Right cardiac atrium (tissue), 5 donors: ENCODE measurements around the gene CLMP. TPM values are rescaled to one million over a fixed set of nuclear protein-coding genes. Genes with fewer than 3 reads are reported as not detected.

Experiments used
- ATAC-seq, 2 donors: fragments of 200-7000 bp; cut with Tn5 transposase; one replicate each; pipeline versions ENCODE4 v1.8.0 to v1.9.1; 2020; ENCODE audit warnings: moderate library complexity in 2 of 2, mild to moderate bottlenecking in 1 of 2
- DNase-seq, 3 donors: peaks; one replicate each; pipeline ENCODE4 v3.0.0-alpha.2; 2020
- H3K27ac ChIP-seq: one replicate; pipeline ENCODE4 v1.5.1; 2013; ENCODE audit warnings: mild to moderate bottlenecking, low read length, control low read depth, moderate library complexity
- H3K27me3 ChIP-seq: one replicate; pipeline ENCODE4 v1.6.1; 2013; ENCODE audit not compliant: control insufficient read depth, insufficient read depth
- H3K4me1 ChIP-seq: one replicate; pipeline ENCODE4 v1.6.1; 2013; ENCODE audit warnings: low read length; ENCODE audit not compliant: control insufficient read depth, insufficient read depth
- H3K4me3 ChIP-seq: one replicate; pipeline ENCODE4 v1.5.1; 2013; ENCODE audit warnings: low read length, control low read depth
- H3K9me3 ChIP-seq: one replicate; pipeline ENCODE4 v1.6.1; 2013; ENCODE audit warnings: low read length; ENCODE audit not compliant: control insufficient read depth
- WGBS: extraction: QIAGEN DNeasy Blood & Tissue Kit; methylation state at CpG from one replicate; pipeline ENCODE4 v1.1.7; 2013; 5-methylcytosine and 5-hydroxymethylcytosine counted together
- intact Hi-C, 4 donors: fragments of 100-400 bp; cut with DNase I; formaldehyde crosslinking; loops; one replicate each; pipeline versions ENCODE4 v1.11.0 to v1.14.0; 2022 to 2023
- polyA plus RNA-seq: library from polyadenylated mRNA; stranded (reverse); fragments of 200-250 nt; gene quantifications from one replicate; pipeline ENCODE4 v1.2.3, GENCODE V29; 2013
- total RNA-seq, 4 donors: library from RNA; stranded (reverse); fragmentation: NEBNext Ultra II Directional; extraction: Animal tissue kit (Norgen Biotek cat#: 25700); gene quantifications; one replicate each; pipeline ENCODE4 v1.2.1, GENCODE V29; 2021
- donor health status: healthy with polysubstance abuse.
- donor health status: DM: no; HTN: yes; CAD: no.
- donor health status: DM: no; HTN: no; CAD: no.
- donor health status: DM: no; HTN: yes; CAD: no; lungs with severe emphysema.
- donor health status: DM: yes; HTN: yes; CAD: no.

The CLMP gene
- total and polyA plus RNA-seq, 5 donors = 5.0 to 34.1 (median 18.9) TPM

DNA sequence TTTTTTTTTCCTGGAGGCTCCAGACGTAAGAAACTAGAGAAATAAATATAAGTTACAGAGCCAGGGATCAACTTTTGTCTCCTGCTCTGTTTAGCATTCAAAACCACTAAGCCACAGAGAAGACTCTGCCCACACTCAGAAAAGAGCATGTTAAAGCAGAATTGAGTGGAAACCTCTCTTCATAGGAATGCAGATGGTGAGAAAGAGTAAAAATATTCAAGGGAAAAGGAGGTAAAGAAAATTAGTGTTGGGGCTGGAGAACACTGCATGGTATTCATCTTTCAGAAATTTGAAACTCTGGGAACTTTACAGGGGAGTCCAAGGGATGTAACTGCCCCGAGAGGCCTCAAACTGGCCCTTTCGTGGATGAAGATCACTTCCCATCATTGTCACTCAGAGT is 65.1 kb downstream of the CLMP start:
- intact Hi-C loops = no loop called here
- H3K4me3 ChIP-seq = no peak overlapping the region
- WGBS = 59% methylated on average over 3 of the region's 3 CpGs
- ATAC-seq = no peak
- no peaks in the 10 kb centered on the region for H3K4me1 ChIP-seq
- no peak overlapping the region for H3K27ac ChIP-seq
- no peak for DNase-seq
- no peaks in the 10 kb centered on the region for H3K27me3 ChIP-seq
- H3K9me3 ChIP-seq = no peaks in the 10 kb centered on the region

GRCh38 chr11:123125169-123125568 is 69.9 kb downstream of the CLMP start:
- DNase-seq (no peak), ATAC-seq (no peak)
- Histone ChIP-seq H3K4me3 (no peak overlapping the region), H3K27me3 (no peaks in the 10 kb centered on the region), H3K4me1 (peaks cover 2% of the 10 kb centered on the region), H3K27ac (no peak overlapping the region), H3K9me3 (no peaks in the 10 kb centered on the region)
- intact Hi-C loops = no loop called here
- WGBS = 72% methylated on average over 3 of the region's 3 CpGs

DNA sequence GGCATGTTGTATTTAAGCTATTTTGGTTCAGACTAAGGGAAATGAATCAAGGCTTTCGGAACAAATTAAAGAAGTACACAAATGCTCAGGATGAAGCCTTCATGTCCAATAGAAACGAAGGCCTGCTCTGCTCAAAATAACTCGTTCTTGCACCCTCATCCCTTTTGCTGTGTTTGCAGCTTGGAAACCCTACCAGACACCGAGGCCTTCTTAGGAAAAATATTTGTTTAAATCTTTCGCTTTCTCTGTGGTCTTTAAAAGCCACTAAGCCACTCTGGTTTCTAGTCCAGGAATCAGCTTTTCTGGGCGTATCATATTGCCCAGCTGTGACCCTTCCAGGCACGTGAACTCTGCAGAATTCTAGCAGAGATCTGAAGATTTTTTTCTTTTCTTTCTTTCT is 72.2 kb downstream of the CLMP start:
- Histone ChIP-seq H3K4me3 (no peak overlapping the region), H3K27me3 (no peaks in the 10 kb centered on the region), H3K27ac (no peak overlapping the region), H3K9me3 (no peaks in the 10 kb centered on the region), H3K4me1 (peaks cover 2% of the 10 kb centered on the region)
- 52% methylated on average over 7 of the region's 7 CpGs for WGBS
- DNase-seq (no peak), ATAC-seq (peak; percentile 4 to 52)
- intact Hi-C loops = no loop called here

- no peak overlapping the region for H3K4me3 ChIP-seq
- DNase-seq (peak in 2 of 3 donors; percentile 56 to 79), ATAC-seq (peak; percentile 96)
- H3K27ac ChIP-seq = peak overlapping the region; percentile 86
- H3K27me3 ChIP-seq = no peaks in the 10 kb centered on the region
- H3K4me1 ChIP-seq = peaks cover 2% of the 10 kb centered on the region
- 22% methylated on average over 8 of the region's 8 CpGs for WGBS
- no peaks in the 10 kb centered on the region for H3K9me3 ChIP-seq
- intact Hi-C loops = no loop called here
Measured at GRCh38 chr11:123122341-123122740, 72.7 kb downstream of the CLMP start.

GRCh38 chr11:123116486-123116885 is 78.6 kb downstream of the CLMP start:
- intact Hi-C loops = loop anchor here in 1 of 4 donors (10.0 kb wide), 1 partner anchor 358 kb away; no protein-coding TSS in a partner anchor
- ATAC-seq (no peak), DNase-seq (no peak)
- 94% methylated on average over 2 of the region's 2 CpGs for WGBS
- H3K27ac ChIP-seq = no peak overlapping the region
- no peaks in the 10 kb centered on the region for H3K4me1 ChIP-seq
- H3K27me3 ChIP-seq = no peaks in the 10 kb centered on the region
- H3K4me3 ChIP-seq = no peak overlapping the region
- no peaks in the 10 kb centered on the region for H3K9me3 ChIP-seq

- Histone ChIP-seq H3K27ac (no peak overlapping the region), H3K9me3 (no peaks in the 10 kb centered on the region), H3K4me3 (no peak overlapping the region), H3K4me1 (no peaks in the 10 kb centered on the region), H3K27me3 (no peaks in the 10 kb centered on the region)
- DNase-seq (no peak), ATAC-seq (peak; percentile 49 to 77)
- WGBS = 60% methylated on average over 4 of the region's 4 CpGs
- intact Hi-C loops = loop anchor here in 3 of 4 donors (2.0 to 10.0 kb wide), 3 partner anchors 135 to 363 kb away; no protein-coding TSS in a partner anchor
Measured at GRCh38 chr11:123111465-123111864, 83.6 kb downstream of the CLMP start.

GRCh38 chr11:123110397-123110796 is 84.7 kb downstream of the CLMP start:
- Histone ChIP-seq H3K27ac (no peak overlapping the region), H3K4me1 (no peaks in the 10 kb centered on the region), H3K4me3 (no peak overlapping the region), H3K27me3 (no peaks in the 10 kb centered on the region), H3K9me3 (no peaks in the 10 kb centered on the region)
- ATAC-seq (peak in 1 of 2 donors; percentile 35), DNase-seq (no peak)
- intact Hi-C loops = loop anchor here in 3 of 4 donors (2.0 to 10.0 kb wide), 3 partner anchors 136 to 364 kb away; no protein-coding TSS in a partner anchor
- WGBS = 68% methylated on average over 8 of the region's 8 CpGs

DNA sequence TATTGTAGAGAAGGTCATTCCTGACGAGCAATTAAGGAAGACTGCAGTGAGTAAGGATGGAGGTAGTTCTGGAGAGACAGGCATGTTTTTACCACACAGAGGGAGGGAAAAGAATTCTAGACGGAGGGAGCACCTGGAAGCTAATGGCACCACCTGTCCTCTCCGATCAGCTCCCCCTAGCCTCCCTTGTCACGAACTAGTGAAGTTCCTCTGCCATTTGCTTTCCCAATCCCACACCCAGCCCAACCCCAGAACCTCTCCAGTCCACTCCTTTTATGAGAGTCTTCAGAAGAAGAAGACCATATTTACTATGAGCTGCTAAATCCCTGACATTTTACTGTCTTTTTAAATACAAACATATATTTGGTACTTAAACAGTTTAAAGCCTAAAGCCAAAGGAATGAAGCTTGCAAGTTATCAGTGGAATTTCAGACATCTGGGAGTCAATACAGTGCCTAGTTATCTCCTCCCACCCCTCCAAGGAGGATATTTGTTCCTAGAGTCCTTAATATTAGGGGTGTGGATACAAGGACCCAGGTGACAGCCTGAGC is 87.0 kb downstream of the CLMP start:
- Histone ChIP-seq H3K27me3 (no peaks in the 10 kb centered on the region), H3K4me3 (no peak overlapping the region), H3K27ac (no peak overlapping the region), H3K9me3 (no peaks in the 10 kb centered on the region), H3K4me1 (no peaks in the 10 kb centered on the region)
- DNase-seq (no peak), ATAC-seq (no peak)
- intact Hi-C loops = loop anchor here in 2 of 4 donors (5.0 to 10.0 kb wide), 2 partner anchors 129 to 367 kb away; no protein-coding TSS in a partner anchor
- 88% methylated on average over 4 of the region's 4 CpGs for WGBS

- intact Hi-C loops = loop anchor here in 2 of 4 donors (5.0 to 10.0 kb wide), 3 partner anchors 133 to 370 kb away; no protein-coding TSS in a partner anchor
- no peak for ATAC-seq
Measured at GRCh38 chr11:123104697-123105096, 90.4 kb downstream of the CLMP start.

DNA sequence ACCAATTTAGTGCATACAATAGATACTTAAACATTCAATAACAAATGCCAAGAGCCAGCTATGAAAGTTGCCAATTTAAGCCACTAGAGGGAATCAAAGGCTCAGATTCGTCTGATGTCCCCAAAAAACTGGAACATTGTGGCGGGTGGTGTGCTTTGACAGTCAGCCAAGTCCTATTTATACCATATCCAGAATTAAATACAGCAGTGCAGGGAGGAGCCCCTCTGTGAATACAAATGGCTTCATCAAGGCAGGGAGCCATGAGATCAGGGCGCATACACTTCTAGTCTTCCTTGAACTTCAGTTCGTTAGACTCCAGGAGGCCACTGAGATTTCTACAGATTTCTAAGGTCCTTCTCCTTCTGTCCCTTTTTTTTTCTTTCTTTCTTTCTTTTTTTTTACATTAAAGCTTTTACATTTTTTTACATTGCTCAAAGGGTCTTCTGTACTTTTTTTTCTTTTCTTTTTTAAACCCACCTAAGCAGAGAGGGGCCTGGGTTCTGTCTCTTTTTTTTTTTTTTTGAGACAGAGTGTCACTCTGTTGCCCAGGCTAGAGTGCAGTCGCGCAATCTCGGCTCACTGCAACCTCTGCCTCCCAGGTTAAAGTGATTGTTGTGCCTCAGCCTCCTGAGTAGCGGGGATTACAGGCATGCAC is 91.6 kb downstream of the CLMP start:
- H3K27me3 ChIP-seq = no peaks in the 10 kb centered on the region
- ATAC-seq = peak; percentile 90
- 48% methylated on average over 8 of the region's 8 CpGs for WGBS
- H3K4me3 ChIP-seq = no peak overlapping the region
- H3K9me3 ChIP-seq = no peaks in the 10 kb centered on the region
- no peaks in the 10 kb centered on the region for H3K4me1 ChIP-seq
- intact Hi-C loops = loop anchor here in 1 of 4 donors (5.0 to 10.0 kb wide), 2 partner anchors 159 to 371 kb away; no protein-coding TSS in a partner anchor
- peak; percentile 63 to 83 (median 69) for DNase-seq
- H3K27ac ChIP-seq = no peak overlapping the region

More at GRCh38 chr11:123104697-123105096, 90.4 kb downstream of the CLMP start:
- H3K4me1 ChIP-seq = no peaks in the 10 kb centered on the region
- no peaks in the 10 kb centered on the region for H3K27me3 ChIP-seq
- DNase-seq = no peak
- no peaks in the 10 kb centered on the region for H3K9me3 ChIP-seq
- H3K4me3 ChIP-seq = no peak overlapping the region
- 97% methylated on average over 3 of the region's 3 CpGs for WGBS
- H3K27ac ChIP-seq = no peak overlapping the region

- peak overlapping the region; percentile 75 for H3K27ac ChIP-seq
- WGBS = 46% methylated on average over 7 of the region's 7 CpGs
- H3K4me3 ChIP-seq = no peak overlapping the region
- ATAC-seq (peak; percentile 50 to 76), DNase-seq (peak; percentile 31 to 75 (median 60))
- H3K9me3 ChIP-seq = no peaks in the 10 kb centered on the region
- intact Hi-C loops = loop anchor here in 1 of 4 donors (5.0 to 10.0 kb wide), 2 partner anchors 162 to 374 kb away; no protein-coding TSS in a partner anchor
- H3K4me1 ChIP-seq = no peaks in the 10 kb centered on the region
- no peaks in the 10 kb centered on the region for H3K27me3 ChIP-seq
Measured at GRCh38 chr11:123100379-123101085, 94.5 kb downstream of the CLMP start.
